ENCODE results near the gene DESI2. TPM values are rescaled to one million over a fixed set of nuclear protein-coding genes. Genes with fewer than 3 reads are reported as not detected.

Gene DESI2
- total and polyA plus RNA-seq, 2 donors from 2014 or later: 11.9 to 23.5 TPM

- Histone ChIP-seq H3K9ac (ENCODE audit: low read length in 3 of 3) (no peak overlapping the region), H3K27me3 (ENCODE audit: control insufficient read depth, insufficient read depth, low read length) (no peaks in the 10 kb centered on the region), H3K36me3 (ENCODE audit: control insufficient read depth in 2 of 3, insufficient read depth in 3 of 3, low read length in 3 of 3) (no peaks in the 10 kb centered on the region), H3K27ac (ENCODE audit: low read depth in 2 of 2, low read length in 2 of 2) (no peak overlapping the region), H3K4me1 (ENCODE audit: control insufficient read depth in 2 of 3, insufficient read depth in 2 of 3, low read depth in 1 of 3, low read length in 3 of 3) (no peaks in the 10 kb centered on the region), H3K9me3 (ENCODE audit: control insufficient read depth in 2 of 3, insufficient read depth in 1 of 3, low read length in 3 of 3) (no peaks in the 10 kb centered on the region), H3K4me3 (ENCODE audit: low read length in 3 of 3) (no peak overlapping the region)
- FAIRE-seq: no peak
- no peak for TF ChIP-seq CTCF (IDR thresholded peaks at IDR 0.05; ENCODE audit: borderline replicate concordance, extremely low read depth, insufficient read depth)
- intact Hi-C loops (cut with DNase I): no loop called here
- DNase-seq: no peak
These were observed 18.4 kb upstream of the DESI2 start for GRCh38 chr1:244634546-244634945.

- no peak for TF ChIP-seq CTCF (IDR thresholded peaks at IDR 0.05; ENCODE audit: borderline replicate concordance, extremely low read depth, insufficient read depth)
- H3K27ac ChIP-seq (ENCODE audit: low read depth in 2 of 2, low read length in 2 of 2): no peak overlapping the region
- intact Hi-C loops (cut with DNase I): no loop called here
- no peaks in the 10 kb centered on the region for H3K27me3 ChIP-seq (ENCODE audit: control insufficient read depth, insufficient read depth, low read length)
- no peak overlapping the region for H3K9ac ChIP-seq (ENCODE audit: low read length in 3 of 3)
- no peaks in the 10 kb centered on the region for H3K36me3 ChIP-seq (ENCODE audit: control insufficient read depth in 2 of 3, insufficient read depth in 3 of 3, low read length in 3 of 3)
- H3K4me1 ChIP-seq (ENCODE audit: control insufficient read depth in 2 of 3, insufficient read depth in 2 of 3, low read depth in 1 of 3, low read length in 3 of 3): no peaks in the 10 kb centered on the region
- no peak overlapping the region for H3K4me3 ChIP-seq (ENCODE audit: low read length in 3 of 3)
- FAIRE-seq (no peak), DNase-seq (no peak)
- no peaks in the 10 kb centered on the region for H3K9me3 ChIP-seq (ENCODE audit: control insufficient read depth in 2 of 3, insufficient read depth in 1 of 3, low read length in 3 of 3)
These were observed 16.3 kb upstream of the DESI2 start for GRCh38 chr1:244636488-244637259.

- no peak for FAIRE-seq
- Histone ChIP-seq H3K4me1 (ENCODE audit: control insufficient read depth in 2 of 3, insufficient read depth in 2 of 3, low read depth in 1 of 3, low read length in 3 of 3) (no peaks in the 10 kb centered on the region), H3K27ac (ENCODE audit: low read depth in 2 of 2, low read length in 2 of 2) (no peak overlapping the region), H3K9me3 (ENCODE audit: control insufficient read depth in 2 of 3, insufficient read depth in 1 of 3, low read length in 3 of 3) (no peaks in the 10 kb centered on the region), H3K4me3 (ENCODE audit: low read length in 3 of 3) (no peak overlapping the region), H3K9ac (ENCODE audit: low read length in 3 of 3) (no peak overlapping the region), H3K27me3 (ENCODE audit: control insufficient read depth, insufficient read depth, low read length) (no peaks in the 10 kb centered on the region), H3K36me3 (ENCODE audit: control insufficient read depth in 2 of 3, insufficient read depth in 3 of 3, low read length in 3 of 3) (no peaks in the 10 kb centered on the region)
- DNase-seq: no peak
- no peak for TF ChIP-seq CTCF (IDR thresholded peaks at IDR 0.05; ENCODE audit: borderline replicate concordance, extremely low read depth, insufficient read depth)
- intact Hi-C loops (cut with DNase I): no loop called here
These were observed 13.4 kb upstream of the DESI2 start for GRCh38 chr1:244639561-244639960.
